Right atrium auricular region (tissue), 2 donors: Measurements from ENCODE around the gene SDC3. TPM values are rescaled to one million over a fixed set of nuclear protein-coding genes. Genes with fewer than 3 reads are reported as not detected.

Source experiments
- DNase-seq: peaks from one replicate; pipeline ENCODE4 v3.0.0-alpha.2; 2019; ENCODE audit warnings: low spot score
- H3K27ac ChIP-seq, 2 donors: fragments of 200-600 bp; sonication (generic); 1 replicate in 1 of 2; 2 replicates in 1 of 2; pipeline ENCODE4 v1.5.1; 2016 to 2019
- H3K27me3 ChIP-seq, 2 donors: fragments of 200-600 bp; sonication (generic); one replicate each; pipeline versions ENCODE4 v1.5.1 to v1.6.0; 2017 to 2019
- H3K36me3 ChIP-seq: fragments of 200-600 bp; sonication (generic); one replicate; pipeline ENCODE4 v1.5.1; 2016
- H3K4me1 ChIP-seq, 2 donors: fragments of 200-600 bp; sonication (generic); one replicate each; pipeline versions ENCODE4 v1.5.1 to v1.6.0; 2017 to 2019
- H3K4me3 ChIP-seq, 2 donors: fragments of 200-600 bp; sonication (generic); 1 replicate in 1 of 2; 2 replicates in 1 of 2; pipeline ENCODE4 v1.5.1; 2017 to 2019; ENCODE audit warnings: mild to moderate bottlenecking in 1 of 2, moderate library complexity in 1 of 2
- H3K9me3 ChIP-seq, 2 donors: fragments of 200-600 bp; sonication (generic); one replicate each; pipeline ENCODE4 v1.5.1; 2019
- CTCF ChIP-seq, 2 donors: fragments of 200-600 bp; sonication (generic); IDR thresholded peaks; one replicate each; pipeline ENCODE4 v1.5.1; 2019; ENCODE audit warnings: antibody characterized with exemption in 2 of 2
- total RNA-seq, 2 donors: library from RNA; depleted of rRNA; stranded (reverse); fragments of >200 nt; gene quantifications; one replicate each; pipeline ENCODE4 v1.1.0, GENCODE V29; 2016

The SDC3 gene
- total RNA-seq, 2 donors from 2014 or later, result 15.9 to 43.8 TPM

- Histone ChIP-seq H3K27ac (no peak overlapping the region), H3K4me1 (peaks cover 0 to 9% of the 10 kb centered on the region in 2 donors), H3K4me3 (no peak overlapping the region), H3K27me3 (no peaks in the 10 kb centered on the region), H3K36me3 (no peaks in the 10 kb centered on the region), H3K9me3 (no peaks in the 10 kb centered on the region)
- no peak for DNase-seq
- TF ChIP-seq CTCF (IDR thresholded peaks at IDR 0.05), result no peak
These were observed 6.4 kb upstream of the SDC3 start for GRCh38 chr1:30914931-30915330.

- Histone ChIP-seq H3K4me1 (peaks cover 0 to 9% of the 10 kb centered on the region in 2 donors), H3K36me3 (no peaks in the 10 kb centered on the region), H3K27ac (no peak overlapping the region)
These were observed 6.0 kb upstream of the SDC3 start for GRCh38 chr1:30914587-30914922.

GRCh38 chr1:30912913-30913652, 4.5 kb upstream of the SDC3 start:
- DNase-seq, result peak; percentile 81
- Histone ChIP-seq H3K27ac (peak overlapping the region in 1 of 2 donors; percentile 23), H3K4me1 (peaks cover 0 to 18% of the 10 kb centered on the region in 2 donors), H3K4me3 (no peak overlapping the region), H3K27me3 (no peaks in the 10 kb centered on the region), H3K9me3 (no peaks in the 10 kb centered on the region), H3K36me3 (no peaks in the 10 kb centered on the region)
- TF ChIP-seq CTCF (IDR thresholded peaks at IDR 0.05), result no peak

More at GRCh38 chr1:30914587-30914922, 6.0 kb upstream of the SDC3 start:
- H3K27me3 ChIP-seq, result no peaks in the 10 kb centered on the region
- H3K4me3 ChIP-seq, result no peak overlapping the region
- no peak for TF ChIP-seq CTCF (IDR thresholded peaks at IDR 0.05)
- DNase-seq, result no peak
- H3K9me3 ChIP-seq, result no peaks in the 10 kb centered on the region

GRCh38 chr1:30912224-30912623, 3.7 kb upstream of the SDC3 start:
- no peak for DNase-seq
- Histone ChIP-seq H3K4me1 (peaks cover 0 to 26% of the 10 kb centered on the region in 2 donors), H3K27ac (no peak overlapping the region), H3K9me3 (no peaks in the 10 kb centered on the region), H3K36me3 (no peaks in the 10 kb centered on the region), H3K4me3 (no peak overlapping the region), H3K27me3 (no peaks in the 10 kb centered on the region)
- no peak for TF ChIP-seq CTCF (IDR thresholded peaks at IDR 0.05)

- no peaks in the 10 kb centered on the region for H3K9me3 ChIP-seq
- H3K27ac ChIP-seq, result no peak overlapping the region
- no peak overlapping the region for H3K4me3 ChIP-seq
- peak; percentile 82 to 91 for TF ChIP-seq CTCF (IDR thresholded peaks at IDR 0.05)
- H3K4me1 ChIP-seq, result peaks cover 0 to 35% of the 10 kb centered on the region in 2 donors
- no peaks in the 10 kb centered on the region for H3K27me3 ChIP-seq
- peak; percentile 92 for DNase-seq
- H3K36me3 ChIP-seq, result no peaks in the 10 kb centered on the region
These were observed 2.7 kb upstream of the SDC3 start for GRCh38 chr1:30911059-30911954.
